ENCODE measurements around the gene DCDC2C.

- TF ChIP-seq CTCF (conservative IDR thresholded peaks at IDR 0.05) (no peak), EZH2 (IDR thresholded peaks at IDR 0.05; ENCODE audit: low read depth) (no peak)
Measured at GRCh38 chr2:3755277-3755676, 51.9 kb downstream of the DCDC2C start.

Measured in PC-9 (cell line).